Measurements from ENCODE around the gene DNAL1.

The DNAL1 gene

DNA sequence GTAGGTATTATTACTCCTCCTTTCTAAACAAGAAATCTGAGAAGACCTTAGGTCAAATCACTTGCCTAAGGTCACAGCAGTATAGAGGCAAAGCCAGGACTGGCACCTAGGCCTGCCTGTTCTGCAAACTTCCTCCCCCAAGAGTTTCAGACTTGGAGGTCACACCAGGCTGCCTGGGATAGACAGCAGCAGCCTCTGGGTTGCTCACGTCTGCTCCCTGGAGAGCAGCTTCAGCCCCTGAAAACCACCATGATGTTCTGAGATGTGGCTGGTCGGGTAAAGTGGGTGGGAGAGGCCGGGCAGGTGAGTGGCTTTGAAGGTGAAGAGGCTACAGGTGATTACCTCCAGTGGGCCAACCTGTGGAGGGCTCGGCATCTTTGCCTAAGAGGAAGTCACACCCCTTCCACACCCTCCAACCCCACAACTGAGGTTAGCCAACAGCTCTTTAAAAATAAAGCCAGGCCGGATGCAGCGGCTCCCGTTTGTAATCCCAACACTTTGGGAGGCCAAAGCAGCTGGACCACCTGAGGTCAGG, 106.4 kb downstream of the DNAL1 start:
- peak overlapping the region; percentile 98 for H3K27ac ChIP-seq
- ChIA-PET CTCF (interaction anchor here (0.8 kb wide), 1 partner anchor 9 kb away, joined by 3 read pairs; no protein-coding TSS in a partner anchor), POLR2A (ENCODE audit: low non-redundant PET) (no interaction called here)
- TF ChIP-seq, protein P1, sequence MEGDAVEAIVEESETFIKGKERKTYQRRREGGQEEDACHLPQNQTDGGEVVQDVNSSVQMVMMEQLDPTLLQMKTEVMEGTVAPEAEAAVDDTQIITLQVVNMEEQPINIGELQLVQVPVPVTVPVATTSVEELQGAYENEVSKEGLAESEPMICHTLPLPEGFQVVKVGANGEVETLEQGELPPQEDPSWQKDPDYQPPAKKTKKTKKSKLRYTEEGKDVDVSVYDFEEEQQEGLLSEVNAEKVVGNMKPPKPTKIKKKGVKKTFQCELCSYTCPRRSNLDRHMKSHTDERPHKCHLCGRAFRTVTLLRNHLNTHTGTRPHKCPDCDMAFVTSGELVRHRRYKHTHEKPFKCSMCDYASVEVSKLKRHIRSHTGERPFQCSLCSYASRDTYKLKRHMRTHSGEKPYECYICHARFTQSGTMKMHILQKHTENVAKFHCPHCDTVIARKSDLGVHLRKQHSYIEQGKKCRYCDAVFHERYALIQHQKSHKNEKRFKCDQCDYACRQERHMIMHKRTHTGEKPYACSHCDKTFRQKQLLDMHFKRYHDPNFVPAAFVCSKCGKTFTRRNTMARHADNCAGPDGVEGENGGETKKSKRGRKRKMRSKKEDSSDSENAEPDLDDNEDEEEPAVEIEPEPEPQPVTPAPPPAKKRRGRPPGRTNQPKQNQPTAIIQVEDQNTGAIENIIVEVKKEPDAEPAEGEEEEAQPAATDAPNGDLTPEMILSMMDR (conservative IDR thresholded peaks at IDR 0.05; ENCODE audit: low read depth), result no peak
- DNase-seq (ENCODE audit: low spot score), result no peak

DNA sequence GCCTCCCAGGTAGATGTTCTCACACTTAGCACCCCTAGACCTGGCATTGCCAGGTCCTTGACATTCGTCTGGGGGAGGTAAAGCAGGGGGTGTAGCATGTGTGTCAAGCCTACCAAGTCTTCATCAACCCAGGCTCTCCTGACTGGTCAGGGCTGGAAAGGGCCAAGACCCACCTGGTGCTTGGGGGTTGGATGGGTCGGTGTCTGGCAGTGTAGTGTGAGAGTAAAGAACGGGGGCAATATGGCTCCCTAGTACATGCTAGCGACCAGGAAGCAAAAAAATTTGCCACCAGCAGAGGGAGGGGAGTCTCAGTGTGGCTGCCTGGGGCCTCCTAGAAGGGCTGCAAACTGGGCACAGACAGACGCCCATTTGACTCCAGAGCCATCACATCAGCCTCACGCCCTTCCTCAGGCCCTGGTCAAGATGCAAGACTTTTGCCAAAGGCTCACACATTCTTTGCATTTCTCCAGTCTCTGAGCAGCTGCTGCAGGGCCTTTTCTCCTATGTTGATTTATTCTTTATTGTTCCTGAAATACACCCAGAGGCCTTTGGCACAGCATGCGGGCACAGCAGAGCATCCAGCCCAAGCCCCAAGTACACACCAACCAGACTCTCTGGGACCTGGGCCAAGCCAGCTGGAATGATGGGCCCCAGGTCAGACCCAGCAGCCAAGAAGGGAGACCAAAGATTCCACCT, 107.7 kb downstream of the DNAL1 start:
- POLR2A ChIA-PET (ENCODE audit: low non-redundant PET), result no interaction called here
- DNase-seq (ENCODE audit: low spot score), result no peak
- TF ChIP-seq, protein P1 (conservative IDR thresholded peaks at IDR 0.05; ENCODE audit: low read depth), result no peak
- CTCF ChIA-PET, result interaction anchor here (0.9 kb wide), 1 partner anchor 23 kb away, joined by 3 read pairs; no protein-coding TSS in a partner anchor
- peak overlapping the region; percentile 98 for H3K27ac ChIP-seq

Data from RWPE1 (cell line).